ENCODE measurements around the gene FAM83D. TPM values are rescaled to one million over a fixed set of nuclear protein-coding genes. Genes with fewer than 3 reads are reported as not detected.

Gene FAM83D
- total RNA-seq, 2 experiments from 2014 or later = 1.8 to 1.9 TPM

DNA sequence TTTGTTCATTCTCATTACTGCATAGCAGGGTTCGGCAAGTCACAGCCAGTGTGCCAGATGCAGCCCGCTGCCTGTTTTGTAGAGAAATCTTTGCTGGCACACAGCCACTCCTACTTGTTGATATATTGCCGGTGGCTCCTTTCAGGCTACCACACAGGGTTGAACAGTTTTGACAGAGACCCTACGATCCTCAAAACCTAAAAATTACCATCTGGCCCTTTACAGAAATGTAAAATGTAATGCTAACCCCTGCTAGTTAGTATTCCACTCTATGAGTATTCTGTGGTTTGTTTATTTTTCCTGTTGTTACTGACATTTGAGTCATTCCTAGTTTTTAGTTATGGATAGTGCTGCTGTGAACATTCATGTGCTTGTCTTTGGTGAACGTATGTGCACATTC is 47.4 kb downstream of the FAM83D start:
- no peak for ATAC-seq (ENCODE audit: poor library complexity)
- POLR2A ChIA-PET = no interaction called here
- Mint-ChIP-seq H3K27me3 (no peaks in the 10 kb centered on the region), H3K4me1 (ENCODE audit: low read depth) (peaks cover 8% of the 10 kb centered on the region), H3K4me3 (no peak overlapping the region), H3K9me3 (no peaks in the 10 kb centered on the region), H3K27ac (no peak overlapping the region), H3K36me3 (ENCODE audit: low read depth) (peaks cover 62% of the 10 kb centered on the region)
- no peaks in the 10 kb centered on the region for H3K27me3 ChIP-seq (ENCODE audit: control insufficient read depth in 1 of 2, insufficient read depth in 2 of 2, low read length in 2 of 2)
- CTCF ChIA-PET = no interaction called here
- no peak for DNase-seq
- TF ChIP-seq, protein P1, sequence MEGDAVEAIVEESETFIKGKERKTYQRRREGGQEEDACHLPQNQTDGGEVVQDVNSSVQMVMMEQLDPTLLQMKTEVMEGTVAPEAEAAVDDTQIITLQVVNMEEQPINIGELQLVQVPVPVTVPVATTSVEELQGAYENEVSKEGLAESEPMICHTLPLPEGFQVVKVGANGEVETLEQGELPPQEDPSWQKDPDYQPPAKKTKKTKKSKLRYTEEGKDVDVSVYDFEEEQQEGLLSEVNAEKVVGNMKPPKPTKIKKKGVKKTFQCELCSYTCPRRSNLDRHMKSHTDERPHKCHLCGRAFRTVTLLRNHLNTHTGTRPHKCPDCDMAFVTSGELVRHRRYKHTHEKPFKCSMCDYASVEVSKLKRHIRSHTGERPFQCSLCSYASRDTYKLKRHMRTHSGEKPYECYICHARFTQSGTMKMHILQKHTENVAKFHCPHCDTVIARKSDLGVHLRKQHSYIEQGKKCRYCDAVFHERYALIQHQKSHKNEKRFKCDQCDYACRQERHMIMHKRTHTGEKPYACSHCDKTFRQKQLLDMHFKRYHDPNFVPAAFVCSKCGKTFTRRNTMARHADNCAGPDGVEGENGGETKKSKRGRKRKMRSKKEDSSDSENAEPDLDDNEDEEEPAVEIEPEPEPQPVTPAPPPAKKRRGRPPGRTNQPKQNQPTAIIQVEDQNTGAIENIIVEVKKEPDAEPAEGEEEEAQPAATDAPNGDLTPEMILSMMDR (IDR thresholded peaks at IDR 0.05) = no peak
- H3K4me1 ChIP-seq (ENCODE audit: insufficient read depth, low read length) = no peaks in the 10 kb centered on the region
- H3K36me3 ChIP-seq (ENCODE audit: insufficient read depth, low read length) = peaks cover 51% of the 10 kb centered on the region
- H3K9me3 ChIP-seq (ENCODE audit: control insufficient read depth in 1 of 2, insufficient read depth in 1 of 2, low read length in 2 of 2) = no peaks in the 10 kb centered on the region
- H3K27ac ChIP-seq (ENCODE audit: low read depth in 1 of 2, low read length in 2 of 2) = no peak overlapping the region
- intact Hi-C loops (cut with DNase I, micrococcal nuclease) = no loop called here
- no peak overlapping the region for H3K4me3 ChIP-seq (ENCODE audit: low read length)

DNA sequence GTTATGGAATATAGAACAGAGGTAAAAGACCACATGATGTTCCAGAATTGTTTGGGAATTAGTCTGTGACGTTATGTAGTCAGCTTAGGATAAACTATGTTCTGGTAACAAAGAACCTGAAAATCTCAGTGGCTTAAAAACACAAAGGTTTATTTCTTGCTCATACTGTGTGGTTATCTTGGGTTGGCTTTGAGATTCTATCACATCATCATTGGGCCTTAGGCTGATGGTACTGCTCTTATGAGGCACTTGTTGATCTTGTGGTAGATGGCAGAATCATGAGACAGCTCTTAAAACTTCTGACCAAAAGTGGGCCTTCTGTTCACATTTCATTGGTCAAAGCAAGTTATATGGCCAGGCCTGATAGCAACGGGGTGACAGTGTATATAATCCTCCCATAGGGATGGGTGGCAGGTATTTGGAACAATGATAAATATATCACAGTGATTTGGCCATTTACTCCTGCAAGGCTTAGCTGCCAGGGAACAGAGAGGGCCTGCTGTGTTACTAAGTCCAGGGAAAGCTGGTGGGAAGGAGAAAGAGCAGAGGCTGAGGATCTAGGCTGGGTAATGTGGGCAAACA is 49.4 kb downstream of the FAM83D start:
- Histone ChIP-seq H3K4me1 (ENCODE audit: insufficient read depth, low read length) (no peaks in the 10 kb centered on the region), H3K27me3 (ENCODE audit: control insufficient read depth in 1 of 2, insufficient read depth in 2 of 2, low read length in 2 of 2) (no peaks in the 10 kb centered on the region), H3K9me3 (ENCODE audit: control insufficient read depth in 1 of 2, insufficient read depth in 1 of 2, low read length in 2 of 2) (no peaks in the 10 kb centered on the region), H3K4me3 (ENCODE audit: low read length) (no peak overlapping the region), H3K27ac (ENCODE audit: low read depth in 1 of 2, low read length in 2 of 2) (no peak overlapping the region), H3K36me3 (ENCODE audit: insufficient read depth, low read length) (peaks cover 42% of the 10 kb centered on the region)
- ATAC-seq (ENCODE audit: poor library complexity) (no peak), DNase-seq (no peak)
- Mint-ChIP-seq H3K27ac (no peak overlapping the region), H3K27me3 (no peaks in the 10 kb centered on the region), H3K4me1 (ENCODE audit: low read depth) (peaks cover 1% of the 10 kb centered on the region), H3K36me3 (ENCODE audit: low read depth) (peaks cover 50% of the 10 kb centered on the region), H3K4me3 (no peak overlapping the region), H3K9me3 (no peaks in the 10 kb centered on the region)
- intact Hi-C loops (cut with DNase I, micrococcal nuclease) = no loop called here
- ChIA-PET CTCF (interaction anchor here (1.0 kb wide), 1 partner anchor 15 kb away, joined by 3 read pairs; no protein-coding TSS in a partner anchor), POLR2A (no interaction called here)
- TF ChIP-seq, protein P1 (IDR thresholded peaks at IDR 0.05) = no peak

DNA sequence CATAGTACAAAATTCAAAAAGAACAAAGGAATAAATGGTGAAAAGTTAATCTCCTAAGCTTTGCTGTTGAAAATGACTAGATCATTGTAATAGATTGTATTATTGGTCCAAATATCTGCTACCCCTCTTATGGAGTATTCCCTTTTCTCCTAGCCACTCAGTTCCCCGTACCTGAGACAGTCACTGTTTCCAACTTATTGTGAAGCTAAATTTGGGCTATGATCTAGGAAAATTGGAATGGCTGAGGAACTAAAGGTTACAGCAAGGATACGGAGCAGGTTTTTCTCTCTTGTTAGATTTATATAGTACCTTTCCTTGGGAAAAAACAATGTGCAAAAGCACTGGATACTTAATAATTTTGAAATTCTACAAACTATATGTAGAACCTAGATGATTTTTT is 53.2 kb downstream of the FAM83D start:
- DNase-seq = no peak
- Histone ChIP-seq H3K36me3 (ENCODE audit: insufficient read depth, low read length) (peaks cover 24% of the 10 kb centered on the region), H3K27me3 (ENCODE audit: control insufficient read depth in 1 of 2, insufficient read depth in 2 of 2, low read length in 2 of 2) (no peaks in the 10 kb centered on the region), H3K27ac (ENCODE audit: low read depth in 1 of 2, low read length in 2 of 2) (no peak overlapping the region), H3K4me1 (ENCODE audit: insufficient read depth, low read length) (no peaks in the 10 kb centered on the region), H3K4me3 (ENCODE audit: low read length) (no peak overlapping the region), H3K9me3 (ENCODE audit: control insufficient read depth in 1 of 2, insufficient read depth in 1 of 2, low read length in 2 of 2) (no peaks in the 10 kb centered on the region)
- POLR2A ChIA-PET = interaction anchor here (0.7 kb wide), 1 partner anchor 349 kb away, joined by 3 read pairs; no protein-coding TSS in a partner anchor
- ATAC-seq (ENCODE audit: poor library complexity) = no peak
- Mint-ChIP-seq H3K27me3 (no peaks in the 10 kb centered on the region), H3K4me3 (no peak overlapping the region), H3K4me1 (ENCODE audit: low read depth) (peaks cover 6% of the 10 kb centered on the region), H3K27ac (no peak overlapping the region), H3K9me3 (no peaks in the 10 kb centered on the region), H3K36me3 (ENCODE audit: low read depth) (peaks cover 40% of the 10 kb centered on the region)
- intact Hi-C loops (cut with DNase I, micrococcal nuclease) = no loop called here
- TF ChIP-seq, protein P1 (IDR thresholded peaks at IDR 0.05) = no peak
- CTCF ChIA-PET = interaction anchor here (1.2 kb wide), 1 partner anchor 18 kb away, joined by 4 read pairs; the partner anchor contains the start of gene DHX35
